Breast epithelium (tissue), 3 donors: ENCODE data around the gene SPATA1.

ENCODE experiments used
- CTCF ChIP-seq, 3 donors: fragments of 450-650 bp; IDR thresholded peaks; one replicate each; pipeline ENCODE4 v1.5.1; 2016 to 2017; ENCODE audit warnings: antibody characterized with exemption in 3 of 3, mild to moderate bottlenecking in 3 of 3, moderate library complexity in 3 of 3
- POLR2AphosphoS5 ChIP-seq, 3 donors: sonication (generic); formaldehyde crosslinking; IDR thresholded peaks; one replicate each; pipeline ENCODE4 v1.6.1; 2017; ENCODE audit warnings: antibody characterized with exemption in 3 of 3

- TF ChIP-seq CTCF (IDR thresholded peaks at IDR 0.05) (no peak), POLR2AphosphoS5 (IDR thresholded peaks at IDR 0.05) (no peak)
Measured at GRCh38 chr1:84462118-84462517, 44.1 kb upstream of the SPATA1 start.
